GM19324 (cell line): Measurements from ENCODE around the gene MYO10.

ENCODE experiments used
- ATAC-seq: cut with Tn5 transposase; IDR thresholded peaks from one replicate; pipeline ENCODE4 v1.9.1; 2021; ENCODE audit warnings: mild to moderate bottlenecking, moderate library complexity; ENCODE audit not compliant: unreplicated experiment, low FRiP score

MYO10 gene

DNA sequence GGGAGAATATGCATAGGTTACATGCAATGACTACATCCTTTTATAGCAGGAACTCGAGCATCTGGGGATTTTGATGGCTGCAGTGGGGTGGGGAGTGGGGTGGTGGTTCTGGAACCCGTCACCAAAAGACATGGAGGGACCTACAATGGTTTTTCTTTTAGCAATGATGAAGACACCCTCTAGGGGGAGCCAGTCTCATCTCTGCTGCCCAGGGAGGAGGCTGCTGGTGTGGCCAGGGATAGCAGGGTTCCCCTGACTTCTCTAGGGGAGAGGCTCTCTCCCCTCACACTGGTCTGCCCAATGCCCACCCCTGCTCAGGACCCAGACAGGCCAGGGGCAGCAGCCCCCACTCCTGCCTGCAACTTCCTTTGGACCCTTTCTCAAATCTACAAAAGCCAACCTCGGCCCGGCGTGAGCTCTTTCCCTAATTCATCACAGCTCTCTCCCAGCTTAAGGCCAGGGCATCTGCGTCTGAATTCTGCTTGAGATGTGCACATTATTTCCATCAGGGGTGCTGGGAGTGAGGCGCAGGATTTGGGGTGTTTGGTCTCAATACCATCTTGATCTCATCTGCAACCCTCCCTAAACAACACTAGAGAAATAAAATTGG lies 245.7 kb downstream of the MYO10 start:
- no peak for ATAC-seq

- no peak for ATAC-seq
Observed at GRCh38 chr5:16687898-16688297, 248.2 kb downstream of the MYO10 start.

- ATAC-seq = no peak
Observed at GRCh38 chr5:16685069-16685468, 251.0 kb downstream of the MYO10 start.

- ATAC-seq = no peak
Observed at GRCh38 chr5:16681876-16682275, 254.2 kb downstream of the MYO10 start.

GRCh38 chr5:16679863-16680262 lies 256.2 kb downstream of the MYO10 start:
- no peak for ATAC-seq

- ATAC-seq = no peak
Observed at GRCh38 chr5:16679190-16679589, 256.9 kb downstream of the MYO10 start.

DNA sequence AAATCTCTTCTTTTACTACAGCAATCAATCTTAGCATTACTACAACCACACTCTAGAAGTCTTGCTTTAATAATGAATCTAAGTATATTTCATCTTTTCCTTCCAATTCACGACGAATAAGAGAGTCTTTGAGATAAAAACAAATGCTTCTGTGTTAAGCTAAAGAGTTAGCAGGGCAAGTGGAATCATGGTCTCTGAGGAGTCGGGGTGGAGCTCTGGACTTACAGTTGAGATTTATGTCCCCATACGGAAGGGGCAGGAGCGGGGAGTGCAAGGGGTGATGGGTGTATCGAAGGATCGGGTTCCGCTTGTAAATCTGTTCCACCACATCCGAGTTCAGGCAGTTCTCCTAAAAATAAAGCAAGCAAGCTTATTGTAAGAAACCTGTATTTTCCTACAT lies 260.3 kb downstream of the MYO10 start:
- no peak for ATAC-seq

- ATAC-seq = no peak
Observed at GRCh38 chr5:16674750-16675149, 261.3 kb downstream of the MYO10 start.

- ATAC-seq = no peak
Observed at GRCh38 chr5:16673241-16674201, 262.6 kb downstream of the MYO10 start.

DNA sequence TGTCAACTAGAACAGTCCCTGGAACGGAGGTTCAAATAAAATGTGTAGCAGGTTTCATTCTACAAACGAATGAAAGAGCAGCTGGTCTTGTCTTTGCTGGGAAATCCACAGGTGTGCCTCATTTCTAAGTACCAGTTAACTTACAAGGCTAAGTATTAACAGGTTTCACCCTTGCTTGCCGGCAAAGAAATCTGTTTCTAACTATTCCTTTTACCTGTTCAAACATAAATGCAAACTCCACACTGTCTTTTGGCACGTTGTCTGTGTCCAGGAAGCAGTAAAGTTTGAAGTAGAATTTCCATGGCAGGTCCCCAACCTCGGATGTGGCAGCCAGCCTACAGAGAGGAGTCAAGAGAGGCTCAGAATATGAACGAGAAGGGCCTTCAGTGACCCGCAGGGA lies 264.9 kb downstream of the MYO10 start:
- no peak for ATAC-seq

- no peak for ATAC-seq
Observed at GRCh38 chr5:16669776-16670175, 266.3 kb downstream of the MYO10 start.

- no peak for ATAC-seq
Observed at GRCh38 chr5:16668631-16669030, 267.5 kb downstream of the MYO10 start.

DNA sequence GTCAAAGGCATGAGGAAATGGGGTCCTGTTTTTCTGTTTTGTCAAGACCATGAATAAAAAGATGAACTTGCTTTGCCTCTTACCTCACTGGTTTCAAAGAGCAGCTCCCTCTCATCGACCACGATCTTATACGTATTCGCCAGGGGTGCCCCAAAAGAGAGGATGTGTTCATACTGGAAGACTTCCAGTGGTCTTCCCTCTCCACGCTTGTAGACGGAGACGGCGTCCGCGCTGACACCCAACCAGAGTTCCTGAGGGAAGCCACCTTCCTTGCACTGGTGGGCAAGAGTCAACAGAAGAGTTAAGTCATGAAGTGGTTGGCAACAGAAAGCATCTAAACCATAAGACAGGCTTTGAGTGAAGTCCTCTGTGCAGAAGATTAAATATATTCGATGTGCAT lies 267.9 kb downstream of the MYO10 start:
- no peak for ATAC-seq

DNA sequence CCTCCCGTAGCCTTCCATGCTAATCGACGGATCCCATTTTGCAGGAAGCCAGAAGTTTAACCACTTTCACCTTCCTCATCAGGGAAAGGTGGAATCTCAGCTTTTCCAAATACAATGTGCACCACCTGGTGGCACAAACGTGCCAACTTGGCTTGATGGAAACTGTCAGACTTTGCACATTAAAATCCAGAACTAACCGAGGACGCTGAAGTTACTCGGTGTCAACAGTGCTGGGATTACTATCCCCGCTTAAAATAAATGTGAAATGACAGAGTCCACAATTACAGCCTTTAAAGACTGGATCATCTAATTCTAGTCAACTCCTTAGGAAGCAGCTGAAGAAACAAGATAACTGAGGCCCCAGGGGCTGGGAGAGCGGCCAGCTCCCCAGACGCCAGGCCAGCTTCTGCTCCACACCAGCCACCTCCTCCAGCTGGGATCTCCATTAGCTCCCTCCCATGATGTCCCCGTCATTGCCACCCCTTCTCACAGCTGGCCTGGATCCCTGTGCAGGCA lies 269.1 kb downstream of the MYO10 start:
- no peak for ATAC-seq

- ATAC-seq = no peak
Observed at GRCh38 chr5:16666130-16666882, 269.8 kb downstream of the MYO10 start.

GRCh38 chr5:16665601-16666000 lies 270.5 kb downstream of the MYO10 start:
- ATAC-seq = no peak

GRCh38 chr5:16664368-16664767 lies 271.7 kb downstream of the MYO10 start:
- no peak for ATAC-seq

DNA sequence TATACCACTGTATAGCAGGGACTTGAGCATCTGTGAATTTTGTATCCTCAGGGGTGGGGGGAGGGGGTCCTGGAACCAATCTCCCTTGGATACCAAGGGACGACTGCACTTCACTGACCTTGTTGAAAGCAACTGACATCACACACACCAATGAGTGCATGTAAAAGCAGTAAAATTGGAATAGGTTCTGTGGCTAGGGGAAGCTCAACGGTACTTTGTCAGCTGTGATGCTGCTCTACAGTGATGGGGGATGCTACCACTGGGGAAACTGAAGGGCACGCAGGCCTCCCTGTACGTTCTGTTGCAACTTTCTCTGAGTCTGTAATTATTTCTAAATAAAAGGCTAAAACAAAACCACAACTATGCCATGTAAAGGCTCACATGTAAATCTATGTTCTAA lies 272.2 kb downstream of the MYO10 start:
- ATAC-seq = no peak

DNA sequence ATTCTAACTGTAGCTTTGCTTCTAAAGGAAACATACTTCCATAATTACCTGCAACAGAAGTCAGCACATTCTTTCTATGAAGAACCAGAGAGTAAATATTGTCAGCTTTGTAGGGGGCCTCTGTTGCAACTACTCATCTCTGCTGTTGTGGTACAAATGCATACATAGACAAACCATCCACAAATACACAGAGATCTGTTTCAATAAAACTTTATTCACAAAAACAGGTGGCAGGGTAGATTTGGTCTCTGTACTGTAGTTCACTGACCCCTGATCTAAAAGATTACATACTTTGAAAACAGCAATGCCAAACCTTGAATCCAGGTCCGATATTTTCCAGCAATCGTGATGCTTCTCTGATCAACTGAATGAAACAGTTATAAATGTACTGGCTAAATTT lies 274.4 kb downstream of the MYO10 start:
- no peak for ATAC-seq

DNA sequence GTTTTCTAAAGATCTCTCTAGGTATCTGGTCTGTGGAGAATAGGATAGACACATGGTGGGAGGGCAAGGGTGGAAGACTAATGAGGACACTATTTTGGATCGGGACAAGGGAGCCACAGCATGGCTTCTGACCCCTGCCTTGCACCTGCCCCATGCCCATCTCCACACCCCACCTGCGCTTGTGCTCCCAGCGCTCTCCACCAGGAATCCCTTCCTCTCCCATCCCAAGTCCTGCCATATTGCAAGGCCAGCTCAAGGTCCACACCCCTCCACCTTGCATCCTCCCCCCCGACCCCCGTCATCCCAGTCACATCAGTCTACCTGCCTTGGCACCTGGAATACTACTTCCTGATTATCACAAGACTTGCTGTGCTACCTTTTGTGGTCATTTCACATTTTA lies 275.1 kb downstream of the MYO10 start:
- ATAC-seq = no peak

DNA sequence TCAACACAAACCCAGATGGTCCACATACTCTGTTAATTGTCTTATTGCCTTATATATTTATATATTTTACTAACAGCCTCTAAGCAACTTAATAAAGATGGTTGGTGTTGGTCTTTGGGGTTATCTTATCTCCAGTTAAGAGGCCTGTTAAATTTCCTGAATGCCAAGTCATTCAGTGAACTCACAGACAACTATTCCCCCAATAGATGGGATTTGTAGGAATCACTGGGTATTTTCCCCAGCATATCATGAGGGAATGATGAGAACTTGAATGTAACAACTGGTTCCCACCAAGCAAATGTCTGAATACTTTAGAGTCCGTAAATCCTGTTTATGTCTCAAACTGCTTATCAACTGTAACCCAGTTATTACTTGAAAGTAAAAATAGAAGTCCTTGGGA lies 276.6 kb downstream of the MYO10 start:
- no peak for ATAC-seq
